Calu3 (cell line): ENCODE measurements around the gene PLXNB2. TPM values are rescaled to one million over a fixed set of nuclear protein-coding genes. Genes with fewer than 3 reads are reported as not detected.

ENCODE experiments used
- BruUV-seq: library from RNA; stranded (reverse); fragments of 400-500 nt; replicated peaks from 2 replicates; lab custom pipeline; 2021; lab: Mats Ljungman, UMichigan
- CTCF ChIA-PET: fragments of 300-600 bp; sonication (Branson Sonifier 250); formaldehyde crosslinking; loops from one replicate; lab custom pipeline; 2022; ENCODE audit warnings: antibody characterized with exemption; lab: Charles Lee
- DNase-seq: peaks from one replicate; pipeline ENCODE4 v3.0.0; 2022
- H3K27ac Mint-ChIP-seq: one replicate; pipeline ENCODE4 v1.8.0; 2022; ENCODE audit warnings: mixed read lengths; ENCODE audit not compliant: unreplicated experiment
- H3K27me3 Mint-ChIP-seq: one replicate; pipeline ENCODE4 v1.8.0; 2022; ENCODE audit warnings: mixed read lengths; ENCODE audit not compliant: unreplicated experiment
- H3K36me3 Mint-ChIP-seq: one replicate; pipeline ENCODE4 v1.8.0; 2022; ENCODE audit warnings: mild to moderate bottlenecking, moderate library complexity, mixed read lengths; ENCODE audit not compliant: insufficient read depth, unreplicated experiment
- H3K4me1 Mint-ChIP-seq: one replicate; pipeline ENCODE4 v1.8.0; 2022; ENCODE audit warnings: mild to moderate bottlenecking, low read depth, mixed read lengths; ENCODE audit not compliant: unreplicated experiment
- H3K4me3 Mint-ChIP-seq: one replicate; pipeline ENCODE4 v1.8.0; 2022; ENCODE audit warnings: mild to moderate bottlenecking, low read depth, moderate library complexity, mixed read lengths; ENCODE audit not compliant: unreplicated experiment
- H3K9me3 Mint-ChIP-seq: one replicate; pipeline ENCODE4 v1.8.0; 2022; ENCODE audit warnings: low read depth, mixed read lengths; ENCODE audit not compliant: unreplicated experiment
- intact Hi-C: fragments of 100-400 bp; cut with micrococcal nuclease; formaldehyde crosslinking; loops from one replicate; pipeline ENCODE4 v1.10.0; 2022; ENCODE audit not compliant: unreplicated experiment
- total RNA-seq: library from RNA; stranded (reverse); gene quantifications from 2 replicates; pipeline ENCODE4 v1.2.3, GENCODE V29; 2022
- TF ChIP-seq, protein P1 (sequence below): fragments of 200-600 bp; IDR thresholded peaks from one replicate; pipeline ENCODE4 v1.8.0; 2022; ENCODE audit warnings: antibody characterized with exemption; ENCODE audit not compliant: unreplicated experiment

PLXNB2 gene
- total RNA-seq, 1 experiment from 2014 or later, result 298 TPM

DNA sequence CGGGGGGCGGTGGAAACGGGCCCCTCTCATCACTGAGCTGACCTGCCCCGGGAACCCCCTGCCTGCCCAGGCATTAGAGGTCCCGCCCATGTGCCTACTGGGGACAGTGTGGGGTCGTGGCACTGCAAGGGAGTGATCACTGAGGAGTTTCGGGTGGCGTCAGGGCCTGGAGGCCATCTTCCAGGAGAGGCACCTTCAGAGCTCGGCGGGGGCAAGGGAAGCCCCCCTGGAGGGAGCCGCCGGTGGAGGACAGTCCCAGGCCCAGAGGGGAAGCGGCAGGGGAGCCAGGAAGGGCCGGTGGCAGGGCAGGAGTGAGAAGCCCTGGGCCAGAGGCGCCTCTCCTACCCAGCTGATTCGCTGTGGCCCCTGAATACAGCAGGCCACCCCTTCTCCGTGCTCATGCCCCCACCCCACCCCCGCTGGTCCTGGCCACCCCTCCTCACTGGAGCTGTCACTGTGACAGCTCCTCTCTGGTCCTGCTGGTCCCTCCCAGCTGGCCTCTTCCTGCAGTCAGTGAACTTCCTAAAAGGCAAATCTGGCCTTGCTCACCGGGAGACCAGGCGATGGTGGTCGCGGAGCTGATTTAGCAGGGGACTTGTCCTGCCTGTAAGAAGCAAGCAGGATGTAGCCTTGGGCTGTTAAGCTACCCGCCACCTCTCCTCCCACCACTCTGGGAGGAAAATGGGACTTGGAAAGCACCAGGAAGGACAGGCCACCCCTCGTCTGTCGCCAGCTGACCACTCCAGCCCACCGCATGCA is 35.2 kb downstream of the PLXNB2 start:
- Mint-ChIP-seq H3K9me3 (no peaks in the 10 kb centered on the region), H3K36me3 (peaks cover 72% of the 10 kb centered on the region), H3K4me1 (peaks cover 25% of the 10 kb centered on the region), H3K27ac (peak overlapping the region; percentile 47), H3K27me3 (no peaks in the 10 kb centered on the region), H3K4me3 (no peak overlapping the region)
- CTCF ChIA-PET, result interaction anchor here (0.6 to 1.9 kb wide), 4 partner anchors 22 to 51 kb away, joined by 3 to 6 read pairs (median 4); no protein-coding TSS in a partner anchor
- no peak for DNase-seq
- TF ChIP-seq, protein P1, sequence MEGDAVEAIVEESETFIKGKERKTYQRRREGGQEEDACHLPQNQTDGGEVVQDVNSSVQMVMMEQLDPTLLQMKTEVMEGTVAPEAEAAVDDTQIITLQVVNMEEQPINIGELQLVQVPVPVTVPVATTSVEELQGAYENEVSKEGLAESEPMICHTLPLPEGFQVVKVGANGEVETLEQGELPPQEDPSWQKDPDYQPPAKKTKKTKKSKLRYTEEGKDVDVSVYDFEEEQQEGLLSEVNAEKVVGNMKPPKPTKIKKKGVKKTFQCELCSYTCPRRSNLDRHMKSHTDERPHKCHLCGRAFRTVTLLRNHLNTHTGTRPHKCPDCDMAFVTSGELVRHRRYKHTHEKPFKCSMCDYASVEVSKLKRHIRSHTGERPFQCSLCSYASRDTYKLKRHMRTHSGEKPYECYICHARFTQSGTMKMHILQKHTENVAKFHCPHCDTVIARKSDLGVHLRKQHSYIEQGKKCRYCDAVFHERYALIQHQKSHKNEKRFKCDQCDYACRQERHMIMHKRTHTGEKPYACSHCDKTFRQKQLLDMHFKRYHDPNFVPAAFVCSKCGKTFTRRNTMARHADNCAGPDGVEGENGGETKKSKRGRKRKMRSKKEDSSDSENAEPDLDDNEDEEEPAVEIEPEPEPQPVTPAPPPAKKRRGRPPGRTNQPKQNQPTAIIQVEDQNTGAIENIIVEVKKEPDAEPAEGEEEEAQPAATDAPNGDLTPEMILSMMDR, result no peak
- intact Hi-C loops, result loop anchor here (5.0 kb wide), 1 partner anchor 55 kb away; the partner anchor contains the start of gene DENND6B
- no TSS peak for BruUV-seq

- peaks cover 65% of the 10 kb centered on the region for H3K36me3 Mint-ChIP-seq
- peaks cover 25% of the 10 kb centered on the region for H3K4me1 Mint-ChIP-seq
- H3K27me3 Mint-ChIP-seq, result no peaks in the 10 kb centered on the region
- BruUV-seq, result no TSS peak
- TF ChIP-seq, protein P1, result no peak
- no peak overlapping the region for H3K27ac Mint-ChIP-seq
- H3K4me3 Mint-ChIP-seq, result peak overlapping the region; percentile 63
- CTCF ChIA-PET, result interaction anchor here (0.6 to 1.9 kb wide), 4 partner anchors 21 to 133 kb away, joined by 3 to 5 read pairs (median 4); no protein-coding TSS in a partner anchor
- no peaks in the 10 kb centered on the region for H3K9me3 Mint-ChIP-seq
- intact Hi-C loops, result loop anchor here (5.0 kb wide), 1 partner anchor 56 kb away; the partner anchor contains the start of gene DENND6B
- DNase-seq, result peak; percentile 79
Observed at GRCh38 chr22:50271519-50271970, 35.9 kb downstream of the PLXNB2 start.

GRCh38 chr22:50270666-50271394 is 36.6 kb downstream of the PLXNB2 start:
- peak; percentile 83 for DNase-seq
- Mint-ChIP-seq H3K27ac (no peak overlapping the region), H3K9me3 (no peaks in the 10 kb centered on the region), H3K36me3 (peaks cover 58% of the 10 kb centered on the region), H3K27me3 (no peaks in the 10 kb centered on the region), H3K4me1 (peaks cover 25% of the 10 kb centered on the region), H3K4me3 (peak overlapping the region; percentile 63)
- CTCF ChIA-PET, result interaction anchor here (0.6 to 1.9 kb wide), 3 partner anchors 35 to 133 kb away, joined by 3 to 5 read pairs (median 4); no protein-coding TSS in a partner anchor
- intact Hi-C loops, result loop anchor here (5.0 kb wide), 1 partner anchor 56 kb away; the partner anchor contains the start of gene DENND6B
- TF ChIP-seq, protein P1, result no peak
- BruUV-seq, result no TSS peak

GRCh38 chr22:50269970-50270665 is 37.3 kb downstream of the PLXNB2 start, which contains the start of gene MAPK11:
TSS of gene MAPK11 (minus strand) at chr22:50270380. CDS start at chr22:50270292, 88 bp downstream.
- Mint-ChIP-seq H3K27me3 (no peaks in the 10 kb centered on the region), H3K4me1 (peaks cover 25% of the 10 kb centered on the region), H3K36me3 (peaks cover 51% of the 10 kb centered on the region), H3K4me3 (peak within 1 kb of the TSS; percentile 63), H3K27ac (no peak within 1 kb of the TSS), H3K9me3 (no peaks in the 10 kb centered on the region)
- BruUV-seq, result no TSS peak
- CTCF ChIA-PET, result interaction anchor here (0.6 kb wide), 1 partner anchor 86 kb away, joined by 5 read pairs; no protein-coding TSS in a partner anchor
- intact Hi-C loops, result loop anchor here (5.0 kb wide), 1 partner anchor 57 kb away; the partner anchor contains the start of gene DENND6B
- peak; percentile 59 for DNase-seq
- TF ChIP-seq, protein P1, result no peak
